ENCODE results near the gene RYR1. TPM values are rescaled to one million over a fixed set of nuclear protein-coding genes. Genes with fewer than 3 reads are reported as not detected.

Gene RYR1
- total RNA-seq, 6 experiments from 2014 or later: 0.12 to 1.1 (median 0.49) TPM

DNA sequence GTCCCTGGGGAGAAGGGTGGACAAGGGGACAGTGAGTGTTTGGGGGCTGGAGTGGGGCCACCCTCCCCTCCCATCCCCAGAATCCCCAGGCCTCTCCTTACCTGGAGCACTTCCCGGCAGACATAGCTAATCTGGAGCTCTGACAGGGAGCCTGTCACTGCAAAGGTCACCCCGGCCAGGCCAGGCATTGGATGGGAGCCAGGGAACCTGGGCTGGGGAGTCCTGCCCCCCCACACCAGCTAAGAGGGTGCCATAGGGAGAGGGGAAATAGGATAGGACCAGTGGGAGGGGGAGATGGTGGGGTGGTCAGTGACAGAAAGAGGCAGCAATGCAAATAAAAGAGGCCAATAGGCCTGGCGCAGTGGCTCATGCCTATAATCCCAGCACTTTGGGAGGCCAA, 180.8 kb downstream of the RYR1 start:
- no peaks in the 10 kb centered on the region for H3K9me3 ChIP-seq
- intact Hi-C loops (cut with DNase I): no loop called here
- H3K4me3 ChIP-seq: no peak overlapping the region
- no peak overlapping the region for H3K27ac ChIP-seq
- TF ChIP-seq POLR2A (IDR thresholded peaks at IDR 0.05): no peak
- TF ChIP-seq, protein P1, sequence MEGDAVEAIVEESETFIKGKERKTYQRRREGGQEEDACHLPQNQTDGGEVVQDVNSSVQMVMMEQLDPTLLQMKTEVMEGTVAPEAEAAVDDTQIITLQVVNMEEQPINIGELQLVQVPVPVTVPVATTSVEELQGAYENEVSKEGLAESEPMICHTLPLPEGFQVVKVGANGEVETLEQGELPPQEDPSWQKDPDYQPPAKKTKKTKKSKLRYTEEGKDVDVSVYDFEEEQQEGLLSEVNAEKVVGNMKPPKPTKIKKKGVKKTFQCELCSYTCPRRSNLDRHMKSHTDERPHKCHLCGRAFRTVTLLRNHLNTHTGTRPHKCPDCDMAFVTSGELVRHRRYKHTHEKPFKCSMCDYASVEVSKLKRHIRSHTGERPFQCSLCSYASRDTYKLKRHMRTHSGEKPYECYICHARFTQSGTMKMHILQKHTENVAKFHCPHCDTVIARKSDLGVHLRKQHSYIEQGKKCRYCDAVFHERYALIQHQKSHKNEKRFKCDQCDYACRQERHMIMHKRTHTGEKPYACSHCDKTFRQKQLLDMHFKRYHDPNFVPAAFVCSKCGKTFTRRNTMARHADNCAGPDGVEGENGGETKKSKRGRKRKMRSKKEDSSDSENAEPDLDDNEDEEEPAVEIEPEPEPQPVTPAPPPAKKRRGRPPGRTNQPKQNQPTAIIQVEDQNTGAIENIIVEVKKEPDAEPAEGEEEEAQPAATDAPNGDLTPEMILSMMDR (IDR thresholded peaks at IDR 0.05): no peak
- no peaks in the 10 kb centered on the region for H3K27me3 ChIP-seq
- 100% methylated on average over 1 of the region's 3 CpGs for WGBS (ENCODE audit: insufficient coverage, low coverage, low lambda C conversion rate, missing lambda C conversion rate)
- H3K36me3 ChIP-seq: no peaks in the 10 kb centered on the region
- H3K4me1 ChIP-seq: peaks cover 0 to 5% (median 0%) of the 10 kb centered on the region in 4 donors
- DNase-seq (no peak), ATAC-seq (no peak)

DNA sequence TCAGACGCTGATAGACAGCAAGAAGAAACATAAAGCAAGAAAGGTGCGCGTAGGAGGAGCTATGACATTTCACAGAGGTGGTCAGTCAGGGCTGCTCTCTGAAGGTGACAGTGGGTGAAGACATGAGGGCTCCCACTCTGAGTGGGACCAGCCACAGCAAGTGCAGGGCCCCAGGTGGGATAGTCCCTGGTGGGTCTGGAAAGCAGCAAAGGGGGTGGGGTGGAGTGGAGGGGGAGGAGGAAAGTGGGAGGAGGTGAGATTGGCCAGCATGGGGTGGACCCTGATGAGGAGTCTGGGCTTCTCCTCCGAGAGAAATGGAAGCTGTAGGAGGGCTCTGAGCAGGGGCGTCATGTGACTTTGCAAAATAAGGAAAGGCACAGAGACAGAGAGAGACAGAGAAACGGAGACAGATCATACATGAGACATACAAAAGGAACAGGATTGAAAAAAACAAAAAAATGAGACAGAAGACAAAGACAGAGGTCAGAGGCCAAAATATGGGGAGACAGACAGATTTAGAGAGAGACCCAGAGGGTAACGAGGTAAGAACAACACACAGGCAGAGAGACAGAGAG, 181.6 kb downstream of the RYR1 start:
- H3K36me3 ChIP-seq: no peaks in the 10 kb centered on the region
- H3K4me3 ChIP-seq: no peak overlapping the region
- no peaks in the 10 kb centered on the region for H3K9me3 ChIP-seq
- H3K27ac ChIP-seq: no peak overlapping the region
- TF ChIP-seq POLR2A (IDR thresholded peaks at IDR 0.05): no peak
- TF ChIP-seq, protein P1 (IDR thresholded peaks at IDR 0.05): no peak
- intact Hi-C loops (cut with DNase I): no loop called here
- DNase-seq: no peak
- no peaks in the 10 kb centered on the region for H3K27me3 ChIP-seq
- H3K4me1 ChIP-seq: peaks cover 0 to 11% (median 3%) of the 10 kb centered on the region in 4 donors
- ATAC-seq: no peak
- WGBS (ENCODE audit: insufficient coverage, low coverage, low lambda C conversion rate, missing lambda C conversion rate): 85% methylated on average over 6 of the region's 7 CpGs

DNA sequence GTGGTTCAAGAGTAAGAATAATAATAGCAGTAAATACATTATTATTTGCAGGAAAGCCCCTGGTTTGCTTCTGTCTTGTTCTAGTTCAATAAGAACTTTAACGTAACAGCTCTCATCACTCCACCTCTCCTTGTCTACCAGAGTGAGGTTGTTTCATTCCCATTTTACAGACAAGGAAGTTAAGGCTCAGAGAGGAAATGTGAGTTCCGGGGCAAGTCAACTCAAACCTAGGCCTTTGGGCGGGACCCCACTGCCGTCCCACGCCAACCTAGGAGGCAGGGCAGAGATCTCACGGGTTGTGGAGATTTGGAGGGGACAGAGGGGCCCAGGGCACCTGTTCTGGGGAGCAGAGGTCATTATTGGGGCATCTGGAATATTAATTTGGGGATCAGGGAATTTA, 182.8 kb downstream of the RYR1 start:
- 65% methylated on average over 6 of the region's 6 CpGs for WGBS (ENCODE audit: insufficient coverage, low coverage, low lambda C conversion rate, missing lambda C conversion rate)
- ATAC-seq (no peak), DNase-seq (no peak)
- Histone ChIP-seq H3K36me3 (peaks cover 0 to 9% (median 0%) of the 10 kb centered on the region in 4 donors), H3K4me1 (peaks cover 0 to 12% (median 3%) of the 10 kb centered on the region in 4 donors), H3K9me3 (no peaks in the 10 kb centered on the region), H3K27ac (no peak overlapping the region), H3K4me3 (no peak overlapping the region), H3K27me3 (no peaks in the 10 kb centered on the region)
- intact Hi-C loops (cut with DNase I): no loop called here
- TF ChIP-seq, protein P1 (IDR thresholded peaks at IDR 0.05): no peak
- TF ChIP-seq POLR2A (IDR thresholded peaks at IDR 0.05): no peak

DNA sequence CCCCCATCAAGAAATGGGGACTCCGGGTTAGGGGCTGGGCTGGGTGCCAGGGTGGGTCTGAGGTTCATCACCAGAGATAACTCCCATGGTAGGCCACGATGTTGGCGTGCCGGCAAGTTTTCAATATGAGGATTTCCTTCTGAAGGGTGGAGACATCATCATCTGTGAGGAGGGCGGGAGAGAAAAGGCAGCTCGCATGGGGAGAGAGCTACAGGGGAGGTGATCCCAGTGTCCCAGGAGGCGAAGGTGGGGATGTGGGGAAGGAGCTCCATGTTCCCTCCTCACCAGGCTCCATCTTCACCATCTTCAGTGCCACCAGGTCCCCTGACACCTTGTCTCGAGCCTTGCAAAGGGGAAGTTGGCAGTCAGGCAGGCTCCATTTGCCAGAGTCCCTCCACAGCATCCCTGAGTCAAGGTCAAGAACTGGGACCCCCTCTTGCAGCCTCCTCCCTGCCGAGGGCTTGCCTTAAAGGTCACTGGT, 183.8 kb downstream of the RYR1 start:
- WGBS (ENCODE audit: insufficient coverage, low coverage, low lambda C conversion rate, missing lambda C conversion rate): 50% methylated on average over 5 of the region's 9 CpGs
- Histone ChIP-seq H3K36me3 (peaks cover 0 to 20% (median 2%) of the 10 kb centered on the region in 4 donors), H3K4me1 (peaks cover 0 to 12% (median 3%) of the 10 kb centered on the region in 4 donors), H3K27ac (no peak overlapping the region), H3K9me3 (no peaks in the 10 kb centered on the region), H3K4me3 (peak overlapping the region in 2 of 3 donors; percentile 14 to 91), H3K27me3 (no peaks in the 10 kb centered on the region)
- DNase-seq (no peak), ATAC-seq (no peak)
- TF ChIP-seq, protein P1 (IDR thresholded peaks at IDR 0.05): no peak
- intact Hi-C loops (cut with DNase I): no loop called here

All from right lobe of liver (tissue), 6 donors.